ENCODE measurements around the gene PLAU.
A peak's percentile ranks its signal among the peaks of the same experiment; 100 is the strongest.

The PLAU gene

GRCh38 chr10:73910764-73911552, at the start of gene PLAU:
Gene PLAU (plus strand): TSS chr10:73911132. CDS start chr10:73911556, 424 bp downstream.
- DNase-seq: peak; percentile 18

GRCh38 chr10:73862011-73862410, 48.9 kb upstream of the PLAU start:
- no peak for DNase-seq

- DNase-seq: no peak
Observed at GRCh38 chr10:73863039-73863817, 47.7 kb upstream of the PLAU start.

- no peak for DNase-seq
Observed at GRCh38 chr10:73864229-73864628, 46.7 kb upstream of the PLAU start.

- no peak for DNase-seq
Observed at GRCh38 chr10:73865107-73865458, 45.8 kb upstream of the PLAU start.

- peak; percentile 41 for DNase-seq
Observed at GRCh38 chr10:73865459-73866442, 45.2 kb upstream of the PLAU start.

GRCh38 chr10:73866621-73867020, 44.3 kb upstream of the PLAU start:
- no peak for DNase-seq

GRCh38 chr10:73867126-73867807, 43.7 kb upstream of the PLAU start:
- no peak for DNase-seq

- no peak for DNase-seq
Observed at GRCh38 chr10:73867871-73868631, 42.9 kb upstream of the PLAU start.

- DNase-seq: no peak
Observed at GRCh38 chr10:73868655-73869195, 42.2 kb upstream of the PLAU start.

- DNase-seq: no peak
Observed at GRCh38 chr10:73871295-73872189, 39.4 kb upstream of the PLAU start.

GRCh38 chr10:73872190-73872710, 38.7 kb upstream of the PLAU start:
- DNase-seq: no peak

GRCh38 chr10:73873142-73873837, 37.6 kb upstream of the PLAU start:
- no peak for DNase-seq

GRCh38 chr10:73873838-73874215, 37.1 kb upstream of the PLAU start:
- DNase-seq: no peak

- peak; percentile 76 for DNase-seq
Observed at GRCh38 chr10:73874267-73875138, 36.4 kb upstream of the PLAU start, which contains the start of gene CAMK2G. Gene CAMK2G (minus strand): TSS chr10:73874555. CDS start chr10:73874461, 94 bp downstream.

- DNase-seq: no peak
Observed at GRCh38 chr10:73875139-73875475, 35.8 kb upstream of the PLAU start.

GRCh38 chr10:73876157-73876556, 34.8 kb upstream of the PLAU start:
- no peak for DNase-seq

- DNase-seq: no peak
Observed at GRCh38 chr10:73876566-73876965, 34.4 kb upstream of the PLAU start.
